NCI-H2171 (cell line): Measurements from ENCODE around the gene KRABD2.
"Not testable (repeated sequence)": the region's sequence is repeated elsewhere in the genome, so short reads cannot be mapped to it uniquely, and the experiment has no call there.

Experiments used
- DNase-seq: peaks from one replicate; lab custom pipeline; 2025; lab: John Stamatoyannopoulos, UW

Gene KRABD2

DNA sequence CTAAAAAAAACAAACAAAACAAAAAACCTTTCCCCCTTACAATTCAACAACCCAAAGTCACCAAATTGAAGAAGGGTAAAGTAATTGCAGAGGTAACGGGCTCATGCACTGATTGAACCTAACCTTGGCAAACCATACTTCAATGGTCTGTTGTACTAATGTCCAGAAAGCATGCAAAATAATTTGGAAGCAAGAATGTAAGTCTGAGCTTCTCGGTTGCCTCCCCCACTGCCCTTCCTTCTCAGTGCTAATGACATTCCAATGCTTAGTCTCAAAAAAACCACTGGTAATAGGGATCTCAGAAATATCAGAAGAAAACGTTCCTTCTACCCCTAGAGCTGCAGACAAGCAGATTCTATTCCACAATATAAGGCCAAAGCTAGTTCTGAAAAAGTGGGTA, 15.8 kb downstream of the KRABD2 start:
- no peak for DNase-seq

DNA sequence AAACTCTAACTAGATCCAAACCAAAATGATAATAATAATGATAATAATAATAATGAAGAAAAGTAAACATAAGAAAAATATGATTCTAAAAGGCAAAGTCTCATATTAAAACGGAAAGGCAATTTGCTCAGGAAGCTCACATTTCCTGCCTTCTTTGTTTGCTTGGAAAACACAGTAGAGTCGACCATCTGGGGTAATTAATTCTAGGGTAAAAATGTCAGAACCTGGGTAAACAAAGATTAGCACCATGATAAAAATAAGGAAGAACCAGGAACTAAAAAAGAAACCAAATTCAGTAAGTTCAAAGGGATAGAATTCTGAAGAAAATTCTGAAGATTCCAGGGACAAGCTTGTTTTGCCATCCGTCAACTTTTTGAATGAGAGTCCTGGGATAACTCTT, 16.2 kb downstream of the KRABD2 start:
- DNase-seq: no peak

GRCh38 chr17:8359769-8360168, 16.7 kb downstream of the KRABD2 start:
- DNase-seq: peak; percentile 73

DNA sequence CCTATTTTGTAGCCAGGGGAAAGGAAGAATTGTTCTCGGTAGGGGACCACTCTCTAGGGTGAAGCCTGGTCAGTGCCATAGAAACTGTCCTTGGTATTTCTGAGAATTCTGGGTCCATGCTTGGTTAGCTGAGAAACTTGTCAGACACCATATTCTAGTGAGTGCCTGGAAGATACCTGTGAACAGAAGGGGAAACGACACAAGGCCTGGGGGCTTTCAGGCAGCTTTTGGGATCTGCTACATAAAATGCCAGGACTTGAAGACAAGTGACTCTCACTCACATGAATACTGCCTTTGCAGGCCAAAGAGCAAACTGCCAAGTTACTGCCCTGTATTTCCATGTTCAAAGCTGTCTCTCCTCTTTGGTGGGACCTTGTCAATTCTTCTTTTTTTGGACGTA, 18.6 kb downstream of the KRABD2 start:
- DNase-seq: no peak

DNA sequence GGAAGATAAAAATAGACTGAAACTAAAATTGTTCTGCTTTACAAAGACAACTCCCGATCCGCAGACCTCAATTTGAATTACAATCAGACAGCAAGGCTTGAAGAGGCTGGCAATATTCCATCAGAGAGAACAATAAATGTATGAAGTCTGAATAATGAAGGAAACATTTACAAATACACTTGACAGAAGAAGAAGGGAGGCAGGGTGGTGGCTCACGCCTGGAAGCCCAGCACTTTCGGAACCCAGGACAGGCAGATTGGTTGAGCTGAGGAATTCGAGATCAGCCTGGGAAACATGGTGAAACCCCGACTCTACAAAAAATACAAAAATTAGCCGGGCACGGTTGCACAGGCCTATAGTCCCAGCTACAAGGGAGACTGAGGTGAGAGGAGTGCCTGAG, 22.3 kb downstream of the KRABD2 start:
- DNase-seq: no peak

DNA sequence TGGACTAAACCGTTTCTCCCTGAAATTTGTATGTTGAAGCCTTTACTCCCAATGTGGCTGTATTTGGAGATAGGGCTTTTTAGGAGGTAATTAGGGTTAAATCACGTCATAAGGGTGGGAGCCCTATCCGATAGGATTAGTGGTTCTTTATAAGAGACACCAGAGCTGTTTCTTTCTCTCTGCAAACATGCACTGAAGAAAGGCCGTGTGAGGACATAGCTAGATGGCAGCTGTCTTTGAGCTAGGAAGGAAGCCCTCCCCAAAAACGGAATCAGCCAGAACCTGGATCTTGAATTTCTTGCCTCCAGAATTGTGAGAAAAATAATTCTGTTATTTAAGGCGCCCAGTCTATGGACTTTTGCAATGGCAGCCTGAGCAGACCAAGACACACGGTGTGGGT, 22.8 kb downstream of the KRABD2 start:
- no peak for DNase-seq

- DNase-seq: no peak
Measured at GRCh38 chr17:8350339-8350738, 26.2 kb downstream of the KRABD2 start.

- not testable (repeated sequence) for DNase-seq
Measured at GRCh38 chr17:8347001-8347400, 29.5 kb downstream of the KRABD2 start.

DNA sequence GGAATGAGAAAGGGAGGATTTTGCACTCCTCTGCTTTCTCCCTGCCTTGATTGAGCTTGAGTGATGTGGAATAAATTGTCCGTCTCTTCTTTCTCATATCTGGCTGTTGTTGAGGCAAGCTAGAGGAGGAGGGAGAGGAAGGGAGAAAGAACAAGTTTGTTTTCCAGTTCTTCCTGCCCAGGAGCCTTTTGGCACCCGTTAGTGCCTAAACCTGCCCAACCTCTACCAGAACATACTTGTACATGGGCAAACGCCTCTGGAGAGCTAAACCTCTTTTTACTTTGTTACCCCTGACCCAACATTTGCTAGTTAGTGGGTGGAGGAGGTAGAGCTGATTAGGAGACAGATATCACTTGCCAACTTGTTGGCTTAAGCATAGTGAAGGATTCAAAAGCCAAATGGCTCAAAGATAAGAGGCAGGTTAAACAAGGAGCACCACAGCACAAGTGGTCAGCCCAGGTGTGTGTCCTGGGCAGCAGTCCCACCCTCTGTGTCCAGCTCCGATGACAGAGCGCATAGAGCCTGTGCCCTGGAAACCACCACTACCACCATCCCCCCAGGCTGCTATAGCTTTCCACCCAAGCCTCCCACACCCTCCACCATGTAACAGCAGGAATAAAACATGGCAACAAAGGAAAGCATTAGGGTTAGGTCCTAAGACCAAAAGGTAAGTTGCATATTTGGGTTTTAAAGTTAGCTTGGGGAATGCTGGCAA, 30.4 kb downstream of the KRABD2 start:
- DNase-seq: no peak

- DNase-seq: no peak
Measured at GRCh38 chr17:8345052-8345690, 31.3 kb downstream of the KRABD2 start.

GRCh38 chr17:8341456-8341855, 35.0 kb downstream of the KRABD2 start:
- no peak for DNase-seq

GRCh38 chr17:8339540-8339939, 37.0 kb downstream of the KRABD2 start, which contains the start of gene ODF4:
Gene ODF4 (plus strand): TSS chr17:8339840. CDS start chr17:8340052, 212 bp downstream.
- DNase-seq: no peak

GRCh38 chr17:8338753-8339140, 37.8 kb downstream of the KRABD2 start:
- no peak for DNase-seq

DNA sequence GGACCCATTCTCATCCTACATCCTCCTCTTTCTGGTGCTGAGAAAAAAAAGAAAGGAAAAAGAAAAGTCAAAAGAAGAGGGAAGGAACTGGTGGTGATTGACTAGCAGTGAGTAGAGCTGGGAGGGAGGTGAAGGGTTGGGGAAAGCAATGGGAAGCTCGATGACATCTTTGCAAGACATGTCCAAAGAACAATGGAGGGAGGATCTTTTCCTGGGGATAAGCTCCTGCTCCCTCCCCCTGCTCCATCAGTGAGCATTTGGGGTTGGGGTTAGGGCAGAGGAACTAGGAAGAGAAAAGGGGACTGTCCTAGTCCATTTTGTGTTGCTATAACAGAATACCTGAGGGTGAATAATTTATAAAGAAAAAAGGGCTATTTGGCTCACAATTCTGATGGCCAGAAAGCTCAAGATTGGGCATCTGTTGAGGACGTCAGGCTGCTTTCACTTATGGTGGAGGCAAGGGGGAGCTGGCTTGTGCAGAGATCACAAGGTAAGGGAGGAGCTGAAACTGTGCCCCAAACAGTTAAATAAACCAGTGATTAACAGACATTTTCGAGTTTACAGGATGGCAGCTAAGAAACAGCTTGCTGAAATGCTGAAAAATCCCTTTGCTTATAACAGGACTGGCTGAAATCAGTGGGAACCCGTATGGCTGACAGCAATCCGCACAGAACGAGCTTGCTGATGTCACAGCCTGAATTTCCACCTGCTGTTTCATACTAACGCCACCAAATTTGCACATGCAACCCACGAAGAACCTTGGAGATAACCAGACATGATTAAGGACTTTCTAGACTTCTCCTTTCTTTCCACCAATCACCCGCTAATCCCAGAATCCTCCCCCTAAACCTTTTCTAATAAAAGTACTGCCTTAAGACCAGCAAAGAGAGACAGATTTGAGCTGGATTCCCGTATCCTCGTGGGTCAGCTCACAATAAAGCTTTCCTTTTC, 38.4 kb downstream of the KRABD2 start:
- DNase-seq: no peak

DNA sequence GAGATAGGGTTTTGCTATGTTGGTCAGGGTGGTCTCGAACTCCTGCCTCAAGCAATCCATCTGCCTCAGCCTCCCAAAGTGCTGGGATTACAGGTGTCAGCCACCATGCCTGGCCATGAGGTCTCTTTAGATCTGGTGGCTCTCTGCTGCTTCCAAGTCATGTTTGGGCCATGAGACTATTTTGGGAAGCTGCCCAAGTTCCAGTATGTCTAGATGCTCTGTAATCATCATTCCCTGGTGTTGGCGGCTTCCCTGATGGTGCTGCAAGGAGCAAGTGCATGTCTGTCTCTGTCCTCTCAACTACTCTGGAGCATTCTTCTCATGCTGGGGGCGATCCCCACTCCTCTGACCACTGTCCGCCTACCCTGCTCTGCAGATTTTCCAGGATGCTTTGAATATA, 43.2 kb downstream of the KRABD2 start:
- DNase-seq: no peak

DNA sequence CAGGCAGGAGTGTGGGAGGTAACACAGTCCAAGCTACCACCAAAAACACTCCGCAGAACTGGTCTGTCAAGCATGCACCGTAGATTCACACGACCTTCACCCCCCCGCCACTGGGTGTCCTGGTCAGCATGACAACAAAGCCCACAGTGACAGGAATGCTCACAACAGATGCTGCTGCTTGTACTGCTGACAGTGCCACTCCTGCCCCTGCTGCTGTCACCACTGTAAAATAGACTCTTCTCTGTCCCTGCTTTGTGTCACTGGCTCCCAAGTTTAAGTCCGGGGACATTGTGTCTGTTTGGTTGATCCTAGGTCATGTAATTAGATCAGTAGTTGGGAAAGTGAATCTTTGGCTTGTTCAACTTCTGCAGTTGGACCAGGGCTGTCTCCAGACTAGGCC, 43.8 kb downstream of the KRABD2 start:
- DNase-seq: no peak

GRCh38 chr17:8332128-8332527, 44.4 kb downstream of the KRABD2 start:
- DNase-seq: no peak

DNA sequence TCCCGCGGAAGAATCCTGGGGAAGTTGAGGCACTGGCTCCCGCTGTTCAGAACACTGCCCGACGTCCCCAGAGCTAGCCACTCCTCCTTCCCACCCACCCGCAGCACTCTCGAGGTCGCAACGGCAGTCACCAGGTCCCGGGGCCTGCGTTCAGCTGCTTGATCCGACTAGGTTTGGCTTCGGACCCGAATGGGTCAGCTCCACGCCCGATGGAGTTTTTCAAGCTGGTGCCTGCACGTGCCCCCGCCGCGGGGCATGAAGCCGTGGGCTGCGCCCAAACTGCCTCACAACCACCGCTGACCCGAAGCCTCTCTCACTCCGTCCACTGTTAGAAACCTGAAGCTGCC, 49.2 kb downstream of the KRABD2 start:
- DNase-seq: no peak
